Heart left ventricle (tissue), 16 donors: Measurements from ENCODE around the gene HHIP. TPM values are rescaled to one million over a fixed set of nuclear protein-coding genes. Genes with fewer than 3 reads are reported as not detected.
A peak's percentile ranks its signal among the peaks of the same experiment; 100 is the strongest.

Experiments
- ATAC-seq, 4 donors: fragments of 200-7000 bp; cut with Tn5 transposase; one replicate each; pipeline ENCODE4 v1.9.1; 2020 to 2022; ENCODE audit warnings: moderate library complexity in 4 of 4, mild to moderate bottlenecking in 3 of 4, moderate number of reproducible peaks in 1 of 4
- DNase-seq, 5 donors: peaks; one replicate each; pipeline ENCODE4 v3.0.0-alpha.2; 2020
- H3K27ac ChIP-seq, 12 donors: fragments of 200-600 bp; sonication (generic) in 4 of 12; one replicate each; pipeline versions ENCODE4 v1.5.0 to v1.8.0; 2016 to 2022; ENCODE audit warnings: mild to moderate bottlenecking in 2 of 12
- H3K27me3 ChIP-seq, 9 donors: fragments of 200-600 bp; sonication (generic) in 2 of 9; one replicate each; pipeline versions ENCODE4 v1.5.1 to v1.8.0; 2016 to 2022; ENCODE audit warnings: mild to moderate bottlenecking in 3 of 9
- H3K36me3 ChIP-seq, 9 donors: fragments of 200-600 bp; sonication (generic) in 2 of 9; one replicate each; pipeline versions ENCODE4 v1.5.0 to v1.8.0; 2018 to 2022; ENCODE audit warnings: mild to moderate bottlenecking in 2 of 9
- H3K4me1 ChIP-seq, 12 donors: fragments of 200-600 bp; sonication (generic) in 4 of 12; one replicate each; pipeline versions ENCODE4 v1.5.0 to v1.8.0; 2016 to 2022; ENCODE audit warnings: mild to moderate bottlenecking in 3 of 12
- H3K4me3 ChIP-seq, 12 donors: fragments of 200-600 bp; sonication (generic) in 4 of 12; one replicate each; pipeline versions ENCODE4 v1.5.0 to v1.8.0; 2017 to 2022; ENCODE audit warnings: mild to moderate bottlenecking in 9 of 12, moderate library complexity in 4 of 12
- H3K9me3 ChIP-seq, 12 donors: fragments of 200-600 bp; sonication (generic) in 4 of 12; one replicate each; pipeline versions ENCODE4 v1.5.0 to v1.8.0; 2016 to 2022; ENCODE audit warnings: mild to moderate bottlenecking in 1 of 12
- POLR2A ChIP-seq, 2 donors: fragments of 450-650 bp; IDR thresholded peaks; one replicate each; pipeline ENCODE4 v1.6.1; 2017; ENCODE audit warnings: antibody characterized with exemption in 2 of 2, mild to moderate bottlenecking in 2 of 2, moderate library complexity in 2 of 2
- WGBS, 4 donors: extraction: QIAGEN DNeasy Blood & Tissue Kit in 2 of 4; methylation state at CpG; one replicate each; pipeline versions ENCODE4 v1.1.5 to v1.1.7; 2013 to 2018; 5-methylcytosine and 5-hydroxymethylcytosine counted together
- intact Hi-C, 10 donors: fragments of 100-400 bp; cut with DNase I; formaldehyde crosslinking; loops; one replicate each; pipeline versions ENCODE4 v1.11.1 to v1.14.2; 2022
- polyA plus RNA-seq, 2 donors: library from polyadenylated mRNA; stranded (reverse); fragments of 200-250 nt; gene quantifications; one replicate each; pipeline ENCODE4 v1.2.3, GENCODE V29; 2013
- total RNA-seq, 9 donors: library from RNA; depleted of rRNA in 2 of 9; stranded (reverse); fragments of >200 nt in 2 of 9; fragmentation: NEBNext Ultra II Directional in 3 of 9; extraction: Animal tissue kit (Norgen Biotek cat#: 25700) in 3 of 9; gene quantifications; one replicate each; pipeline versions ENCODE4 v1.1.0 to v1.2.4, GENCODE V29; 2016 to 2023
- TF ChIP-seq, protein P1 (sequence below), 12 donors: fragments of 200-600 bp; sonication (generic) in 4 of 12; IDR thresholded peaks; one replicate each; pipeline versions ENCODE4 v1.5.0 to v1.8.0; 2018 to 2022; ENCODE audit warnings: antibody characterized with exemption in 12 of 12, mild to moderate bottlenecking in 5 of 12
- donor health status: ischemic (EF 13 %, LVEDD 7.1; RV severe dilation, severe dysfunction).
- donor health status: healthy with polysubstance abuse.
- donor health status: DM: no; HTN: yes; CAD: no.
- donor health status: DM: no; HTN: no; CAD: no.
- donor health status: ischemic (EF 25% LVEDD 6.9; RV normal size, moderate dysfunction).
- donor health status: ischemic (EF 25% LVEDD 5.7; RV mildly dilated, moderate dysfunction).
- donor health status: healthy.
- donor health status: DM: yes; HTN: yes; CAD: no.
- donor health status: ischemic (EF 35%, LVEDD 5.7; RV mildly dilated, moderate dysfunction).
- donor health status: nonischemic (EF 11% LVEDD 7.7; RV severe dilation, severe dysfunction).
- donor health status: DM: yes; HTN: yes; CAD: no.
- donor health status: PGD.
- donor health status: ischemic (EF 29% LVEDD 5.4; RV normal size, mild dysfunction).
- donor health status: nonischemic (EF 23%, LVEDD 6.1; RV moderate dilation, normal function).

HHIP gene
- total and polyA plus RNA-seq, 11 donors = 0.04 to 3.8 (median 0.05) TPM; not detected in 6

DNA sequence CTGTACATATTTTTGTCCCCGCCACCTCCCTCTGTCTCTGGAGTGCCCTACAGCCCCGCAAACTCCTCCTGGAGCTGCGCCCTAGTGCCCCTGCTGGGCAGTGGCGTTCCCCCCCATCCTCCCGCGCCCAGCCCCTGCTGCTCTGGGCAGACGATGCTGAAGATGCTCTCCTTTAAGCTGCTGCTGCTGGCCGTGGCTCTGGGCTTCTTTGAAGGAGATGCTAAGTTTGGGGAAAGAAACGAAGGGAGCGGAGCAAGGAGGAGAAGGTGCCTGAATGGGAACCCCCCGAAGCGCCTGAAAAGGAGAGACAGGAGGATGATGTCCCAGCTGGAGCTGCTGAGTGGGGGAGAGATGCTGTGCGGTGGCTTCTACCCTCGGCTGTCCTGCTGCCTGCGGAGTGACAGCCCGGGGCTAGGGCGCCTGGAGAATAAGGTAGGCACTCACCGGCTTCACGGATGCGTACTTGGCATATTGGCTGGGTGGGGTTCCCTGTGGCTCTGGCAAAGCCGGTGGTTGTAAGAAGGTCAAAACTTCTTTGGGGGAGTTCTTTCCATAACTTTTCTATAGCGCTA is 653 bp downstream of the HHIP start:
- DNase-seq = no peak
- H3K4me3 ChIP-seq = peak overlapping the region in 11 of 12 donors; percentile 24 to 61 (median 51)
- intact Hi-C loops = no loop called here
- H3K27me3 ChIP-seq = peaks cover 6 to 57% (median 34%) of the 10 kb centered on the region in 9 donors
- no peak for TF ChIP-seq POLR2A (IDR thresholded peaks at IDR 0.05)
- TF ChIP-seq, protein P1, sequence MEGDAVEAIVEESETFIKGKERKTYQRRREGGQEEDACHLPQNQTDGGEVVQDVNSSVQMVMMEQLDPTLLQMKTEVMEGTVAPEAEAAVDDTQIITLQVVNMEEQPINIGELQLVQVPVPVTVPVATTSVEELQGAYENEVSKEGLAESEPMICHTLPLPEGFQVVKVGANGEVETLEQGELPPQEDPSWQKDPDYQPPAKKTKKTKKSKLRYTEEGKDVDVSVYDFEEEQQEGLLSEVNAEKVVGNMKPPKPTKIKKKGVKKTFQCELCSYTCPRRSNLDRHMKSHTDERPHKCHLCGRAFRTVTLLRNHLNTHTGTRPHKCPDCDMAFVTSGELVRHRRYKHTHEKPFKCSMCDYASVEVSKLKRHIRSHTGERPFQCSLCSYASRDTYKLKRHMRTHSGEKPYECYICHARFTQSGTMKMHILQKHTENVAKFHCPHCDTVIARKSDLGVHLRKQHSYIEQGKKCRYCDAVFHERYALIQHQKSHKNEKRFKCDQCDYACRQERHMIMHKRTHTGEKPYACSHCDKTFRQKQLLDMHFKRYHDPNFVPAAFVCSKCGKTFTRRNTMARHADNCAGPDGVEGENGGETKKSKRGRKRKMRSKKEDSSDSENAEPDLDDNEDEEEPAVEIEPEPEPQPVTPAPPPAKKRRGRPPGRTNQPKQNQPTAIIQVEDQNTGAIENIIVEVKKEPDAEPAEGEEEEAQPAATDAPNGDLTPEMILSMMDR (IDR thresholded peaks at IDR 0.05) = peak in 1 of 12 donors; percentile 8
- peaks cover 0 to 27% (median 8%) of the 10 kb centered on the region in 12 donors for H3K4me1 ChIP-seq
- no peaks in the 10 kb centered on the region for H3K36me3 ChIP-seq
- no peaks in the 10 kb centered on the region for H3K9me3 ChIP-seq
- H3K27ac ChIP-seq = no peak overlapping the region
- 1 to 2% (median 1%) methylated on average over 22 of the region's 22 CpGs for WGBS, 4 donors
- peak in 1 of 4 donors; percentile 28 for ATAC-seq

DNA sequence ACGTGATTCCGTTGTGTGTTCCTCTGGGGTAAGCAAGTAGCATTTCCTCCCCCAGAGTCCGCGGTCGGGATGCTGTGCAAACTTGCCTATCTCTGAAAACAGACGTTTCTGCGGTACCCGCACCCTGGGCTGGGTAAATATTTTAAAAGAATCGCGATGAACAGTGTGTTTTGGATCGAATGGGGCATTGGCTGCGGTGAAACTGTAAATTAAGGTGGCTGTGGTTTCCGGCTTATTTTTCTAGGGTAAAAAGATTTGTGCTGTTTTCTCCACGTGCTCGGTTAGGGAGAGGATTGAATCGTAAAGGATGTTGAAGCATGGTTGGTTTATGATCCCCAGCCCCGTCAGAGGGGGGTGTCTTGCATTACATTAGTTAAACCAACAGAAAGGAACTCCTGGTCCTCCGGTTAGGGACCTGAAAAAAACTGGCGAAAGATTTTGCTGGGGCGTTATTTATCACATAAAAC is 1.2 kb downstream of the HHIP start:
- no peak for DNase-seq
- H3K4me3 ChIP-seq = peak overlapping the region in 7 of 12 donors; percentile 40 to 61 (median 54)

GRCh38 chr4:144647590-144647989 is 1.6 kb downstream of the HHIP start:
- 33 to 41% (median 40%) methylated on average over 4 of the region's 4 CpGs for WGBS, 4 donors
- no peak overlapping the region for H3K4me3 ChIP-seq
- TF ChIP-seq, protein P1 (IDR thresholded peaks at IDR 0.05) = no peak
- no peak for TF ChIP-seq POLR2A (IDR thresholded peaks at IDR 0.05)
- no peak for ATAC-seq
- H3K36me3 ChIP-seq = no peaks in the 10 kb centered on the region
- intact Hi-C loops = no loop called here
- H3K9me3 ChIP-seq = no peaks in the 10 kb centered on the region
- H3K4me1 ChIP-seq = peaks cover 0 to 27% (median 8%) of the 10 kb centered on the region in 12 donors
- no peak for DNase-seq
- H3K27ac ChIP-seq = no peak overlapping the region
- peaks cover 6 to 55% (median 34%) of the 10 kb centered on the region in 9 donors for H3K27me3 ChIP-seq

More for the DNA sequence above, 1.2 kb downstream of the HHIP start:
- Histone ChIP-seq H3K36me3 (no peaks in the 10 kb centered on the region), H3K4me1 (peaks cover 0 to 27% (median 8%) of the 10 kb centered on the region in 12 donors), H3K9me3 (no peaks in the 10 kb centered on the region), H3K27me3 (peaks cover 6 to 55% (median 34%) of the 10 kb centered on the region in 9 donors), H3K27ac (no peak overlapping the region)
- no peak for ATAC-seq
- no peak for TF ChIP-seq POLR2A (IDR thresholded peaks at IDR 0.05)
- intact Hi-C loops = no loop called here
- 3 to 7% (median 5%) methylated on average over 20 of the region's 20 CpGs for WGBS, 4 donors

DNA sequence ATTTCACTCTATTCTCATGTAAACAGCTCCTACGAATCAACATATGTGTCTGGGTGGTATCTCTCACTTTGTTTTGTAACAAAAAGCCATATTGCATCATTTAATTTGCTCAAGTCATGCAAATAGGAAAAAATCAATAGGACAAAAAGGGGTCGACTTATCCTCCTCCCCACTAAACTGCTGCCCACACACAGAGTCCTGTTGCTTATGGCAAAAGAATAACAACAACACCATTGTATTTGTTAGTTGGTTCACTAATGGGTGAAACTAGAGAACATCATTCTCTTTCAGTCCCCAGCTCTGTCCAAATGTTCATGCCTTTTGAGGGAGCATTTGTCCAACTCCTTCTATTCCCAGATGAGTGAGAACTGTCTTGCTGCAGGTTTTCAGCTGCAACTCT is 2.1 kb downstream of the HHIP start:
- H3K27me3 ChIP-seq = peaks cover 6 to 55% (median 34%) of the 10 kb centered on the region in 9 donors
- ATAC-seq = no peak
- H3K36me3 ChIP-seq = no peaks in the 10 kb centered on the region
- no peak overlapping the region for H3K27ac ChIP-seq
- H3K4me1 ChIP-seq = peaks cover 0 to 27% (median 8%) of the 10 kb centered on the region in 12 donors
- intact Hi-C loops = no loop called here
- WGBS, 4 donors = 51 to 63% (median 59%) methylated on average over 2 of the region's 2 CpGs
- no peak for TF ChIP-seq POLR2A (IDR thresholded peaks at IDR 0.05)
- TF ChIP-seq, protein P1 (IDR thresholded peaks at IDR 0.05) = no peak
- H3K4me3 ChIP-seq = no peak overlapping the region
- DNase-seq = no peak
- no peaks in the 10 kb centered on the region for H3K9me3 ChIP-seq
